Body of pancreas (tissue), 4 donors: Measurements from ENCODE around the gene TNK1. TPM values are rescaled to one million over a fixed set of nuclear protein-coding genes. Genes with fewer than 3 reads are reported as not detected.
"Not testable (repeated sequence)": the region's sequence is repeated elsewhere in the genome, so short reads cannot be mapped to it uniquely, and the experiment has no call there.

ENCODE experiments used
- ATAC-seq: fragments of 150-250 bp; one replicate; pipeline ENCODE4 v1.9.1; 2016
- DNase-seq, 4 donors: peaks; one replicate each; pipeline ENCODE4 v3.0.0-alpha.2; 2019
- H3K27ac ChIP-seq, 4 donors: fragments of 200-600 bp; sonication (generic); 1 replicate in 3 of 4; 2 replicates in 1 of 4; pipeline versions ENCODE4 v1.5.1 to v1.6.1; 2016 to 2019; ENCODE audit warnings: mild to moderate bottlenecking in 1 of 4, mixed read lengths in 1 of 4, moderate library complexity in 1 of 4
- H3K27me3 ChIP-seq, 2 donors: fragments of 200-600 bp; sonication (generic); one replicate each; pipeline ENCODE4 v1.6.0; 2016; ENCODE audit warnings: mild to moderate bottlenecking in 1 of 2
- H3K36me3 ChIP-seq, 2 donors: fragments of 200-600 bp; sonication (generic); replicated peaks in 1 of 2; 2 replicates each; pipeline ENCODE4 v1.5.1; 2016; ENCODE audit warnings: low read depth in 2 of 2; ENCODE audit not compliant: insufficient read depth in 1 of 2
- H3K4me1 ChIP-seq: fragments of 200-600 bp; sonication (generic); one replicate; pipeline ENCODE4 v1.6.0; 2016
- H3K4me3 ChIP-seq, 2 donors: fragments of 200-600 bp; sonication (generic); 1 replicate in 1 of 2; 2 replicates in 1 of 2; pipeline ENCODE4 v1.5.1; 2016 to 2019
- H3K9me3 ChIP-seq, 3 donors: fragments of 200-600 bp; sonication (generic); 1 replicate in 2 of 3; 2 replicates in 1 of 3; pipeline ENCODE4 v1.5.1; 2016
- CTCF ChIP-seq, 7 experiments: fragments of 450-650 bp in 4 of 7; fragments of 200-600 bp in 3 of 7; sonication (generic) in 3 of 7; IDR thresholded peaks; one replicate each; pipeline ENCODE4 v1.5.1; 2016 to 2019; ENCODE audit warnings: antibody characterized with exemption in 7 of 7
- POLR2A ChIP-seq, 3 donors: fragments of 450-650 bp; IDR thresholded peaks; one replicate each; pipeline ENCODE4 v1.6.1; 2016; ENCODE audit warnings: antibody characterized with exemption in 3 of 3, mild to moderate bottlenecking in 2 of 3
- WGBS, 2 donors: methylation state at CpG; one replicate each; pipeline ENCODE4 v1.1.5; 2017; 5-methylcytosine and 5-hydroxymethylcytosine counted together
- intact Hi-C: fragments of 100-400 bp; cut with DNase I; formaldehyde crosslinking; loops from one replicate; pipeline ENCODE4 v1.15.1; 2023
- total RNA-seq, 2 donors: library from RNA; depleted of rRNA; stranded (reverse); fragments of >200 nt; gene quantifications; one replicate each; pipeline ENCODE4 v1.1.0, GENCODE V29; 2016

TNK1 gene
- total RNA-seq, 2 donors from 2014 or later, result 12.7 to 15.8 TPM

GRCh38 chr17:7363311-7363710, 17.6 kb upstream of the TNK1 start:
- intact Hi-C loops, result no loop called here
- Histone ChIP-seq H3K9me3 (no peaks in the 10 kb centered on the region), H3K4me1 (no peaks in the 10 kb centered on the region), H3K36me3 (no peaks in the 10 kb centered on the region), H3K4me3 (no peak overlapping the region), H3K27me3 (no peaks in the 10 kb centered on the region), H3K27ac (no peak overlapping the region)
- TF ChIP-seq CTCF (IDR thresholded peaks at IDR 0.05) (no peak), POLR2A (IDR thresholded peaks at IDR 0.05) (no peak)
- DNase-seq (no peak), ATAC-seq (no peak)
- WGBS, 2 donors, result 87 to 94% methylated on average over 6 of the region's 6 CpGs

- H3K4me1 ChIP-seq, intact Hi-C loops: not testable (repeated sequence)
- 88% methylated on average over 6 of the region's 7 CpGs for WGBS, 2 donors
These were observed 14.9 kb upstream of the TNK1 start for GRCh38 chr17:7365963-7366362.

GRCh38 chr17:7367083-7367482, 13.8 kb upstream of the TNK1 start:
- WGBS, 2 donors, result 80 to 89% methylated on average over 6 to 8 of the region's 8 CpGs
- Histone ChIP-seq H3K9me3 (no peaks in the 10 kb centered on the region), H3K4me3 (no peak overlapping the region), H3K27me3 (no peaks in the 10 kb centered on the region), H3K36me3 (no peaks in the 10 kb centered on the region), H3K27ac (no peak overlapping the region), H3K4me1 (no peaks in the 10 kb centered on the region)
- ATAC-seq, result no peak
- DNase-seq, result no peak
- no peak for TF ChIP-seq POLR2A (IDR thresholded peaks at IDR 0.05)
- no peak for TF ChIP-seq CTCF (IDR thresholded peaks at IDR 0.05)
- intact Hi-C loops, result no loop called here

More at GRCh38 chr17:7365963-7366362, 14.9 kb upstream of the TNK1 start:
- not testable (repeated sequence) for H3K36me3 ChIP-seq, H3K27ac ChIP-seq, H3K4me3 ChIP-seq, H3K9me3 ChIP-seq, H3K27me3 ChIP-seq, DNase-seq, ATAC-seq

GRCh38 chr17:7367918-7368598, 12.8 kb upstream of the TNK1 start:
- Histone ChIP-seq H3K27ac (no peak overlapping the region), H3K4me1 (no peaks in the 10 kb centered on the region), H3K4me3 (no peak overlapping the region), H3K36me3 (no peaks in the 10 kb centered on the region), H3K27me3 (no peaks in the 10 kb centered on the region), H3K9me3 (no peaks in the 10 kb centered on the region)
- WGBS, 2 donors, result 65 to 66% methylated on average over 12 of the region's 13 CpGs
- intact Hi-C loops, result no loop called here
- DNase-seq (no peak), ATAC-seq (no peak)
- TF ChIP-seq POLR2A (IDR thresholded peaks at IDR 0.05) (no peak), CTCF (IDR thresholded peaks at IDR 0.05) (no peak)

- H3K4me1 ChIP-seq, intact Hi-C loops, H3K27ac ChIP-seq, H3K4me3 ChIP-seq, H3K9me3 ChIP-seq, ATAC-seq, H3K27me3 ChIP-seq, DNase-seq, H3K36me3 ChIP-seq: not testable (repeated sequence)
- 71 to 88% methylated on average over 5 of the region's 5 CpGs for WGBS, 2 donors
These were observed 12.3 kb upstream of the TNK1 start for GRCh38 chr17:7368599-7368994.

- TF ChIP-seq POLR2A (IDR thresholded peaks at IDR 0.05) (no peak), CTCF (IDR thresholded peaks at IDR 0.05) (no peak)
- no peak overlapping the region for H3K27ac ChIP-seq
- no peaks in the 10 kb centered on the region for H3K9me3 ChIP-seq
- H3K36me3 ChIP-seq, result no peaks in the 10 kb centered on the region
- H3K4me1 ChIP-seq, result no peaks in the 10 kb centered on the region
- ATAC-seq (no peak), DNase-seq (no peak)
- 65 to 79% methylated on average over 5 of the region's 5 CpGs for WGBS, 2 donors
- no peak overlapping the region for H3K4me3 ChIP-seq
- intact Hi-C loops, result no loop called here
- no peaks in the 10 kb centered on the region for H3K27me3 ChIP-seq
These were observed 11.1 kb upstream of the TNK1 start for GRCh38 chr17:7369825-7370224.
